GM12892 (cell line): ENCODE measurements around the gene BSND.
"Not testable (repeated sequence)": the region's sequence is repeated elsewhere in the genome, so short reads cannot be mapped to it uniquely, and the experiment has no call there.

Source experiments
- POLR2A ChIP-seq: IDR thresholded peaks from 2 replicates; pipeline ENCODE4 v1.6.1; 2011; ENCODE audit warnings: low read depth, low read length, control low read depth
- POLR2AphosphoS5 ChIP-seq: IDR thresholded peaks from 2 replicates; pipeline ENCODE4 v1.6.1; 2011; ENCODE audit warnings: low read depth, low read length, control low read depth

- TF ChIP-seq POLR2AphosphoS5, POLR2A: not testable (repeated sequence)
Observed at GRCh38 chr1:55026682-55027081, 27.9 kb downstream of the BSND start.
